Gastrocnemius medialis (tissue), 4 donors: Measurements from ENCODE around the gene DSG3.

ENCODE experiments used
- CTCF ChIP-seq, 5 experiments: fragments of 450-650 bp in 3 of 5; fragments of 200-600 bp in 2 of 5; sonication (generic) in 2 of 5; IDR thresholded peaks in 4 of 5; conservative IDR thresholded peaks in 1 of 5; 1 replicate in 4 of 5; 2 replicates in 1 of 5; pipeline ENCODE4 v1.5.1; 2016 to 2019; ENCODE audit warnings: antibody characterized with exemption in 5 of 5, mild to moderate bottlenecking in 3 of 5, moderate library complexity in 3 of 5
- POLR2A ChIP-seq, 2 donors: fragments of 450-650 bp; IDR thresholded peaks; one replicate each; pipeline ENCODE4 v1.6.1; 2017; ENCODE audit warnings: antibody characterized with exemption in 2 of 2, mild to moderate bottlenecking in 2 of 2, moderate library complexity in 2 of 2

GRCh38 chr18:31445908-31446307 lies 1.6 kb upstream of the DSG3 start:
- no peak for TF ChIP-seq CTCF (IDR thresholded peaks at IDR 0.05 in 4 of 5, conservative IDR thresholded peaks at IDR 0.05 in 1 of 5)
- TF ChIP-seq POLR2A (IDR thresholded peaks at IDR 0.05) = no peak
